H1 (cell line): ENCODE results near the gene PASK. TPM values are rescaled to one million over a fixed set of nuclear protein-coding genes. Genes with fewer than 3 reads are reported as not detected.

ENCODE experiments used
- CBX8 ChIP-seq: fragments of 300-800, 300-1000 bp; sonication (generic); IDR thresholded peaks from 2 replicates; pipeline ENCODE4 v1.7.1; 2016; ENCODE audit warnings: low read depth, low read length, borderline replicate concordance
- GTF2F1 ChIP-seq: IDR thresholded peaks from 2 replicates; pipeline ENCODE4 v1.6.1; 2012; ENCODE audit warnings: low read depth, low read length, improper control_type of control experiment, borderline replicate concordance
- HDAC6 ChIP-seq: IDR thresholded peaks from one replicate; pipeline ENCODE4 v1.7.1; 2012; ENCODE audit warnings: low read depth, mild to moderate bottlenecking, inconsistent platforms, low read length, moderate library complexity
- KDM5A ChIP-seq: fragments of 200-600 bp; IDR thresholded peaks from 2 replicates; pipeline ENCODE4 v1.7.1; 2012; ENCODE audit warnings: mild to moderate bottlenecking, low read length, inconsistent platforms, mixed read lengths
- TAF7 ChIP-seq: optimal IDR thresholded peaks from 2 replicates; pipeline ENCODE3; 2011; ENCODE audit warnings: low read depth, mild to moderate bottlenecking, inconsistent platforms, low read length, moderate library complexity, borderline replicate concordance
- TEAD4 ChIP-seq: IDR thresholded peaks from 2 replicates; pipeline ENCODE4 v1.6.1; 2012; ENCODE audit warnings: low read depth, low read length, inconsistent platforms, mixed read lengths
- polyA plus RNA-seq, 7 experiments: library from polyadenylated mRNA; depleted of rRNA in 3 of 7; stranded (reverse) in 5 of 7; unstranded in 2 of 7; fragments of >200 nt in 5 of 7; fragments of 200-250 nt in 2 of 7; gene quantifications; 1 replicate in 5 of 7; 2 replicates in 1 of 7; 4 replicates in 1 of 7; pipeline versions ENCODE4 v1.2.1 to v1.2.3, GENCODE V29; 2011 to 2013; ENCODE audit warnings: missing spikeins in 2 of 7, mixed read lengths in 2 of 7
- total RNA-seq: library from RNA; stranded (reverse); fragmentation: NEBNext Ultra II Directional; extraction: Animal tissue kit (Norgen Biotek cat#: 25700); gene quantifications from 2 replicates; pipeline ENCODE4 v1.2.1, GENCODE V29; 2021
- TF ChIP-seq, protein P1 (sequence below): fragments of 300-600 bp; sonication (generic); IDR thresholded peaks from 2 replicates; pipeline ENCODE4 v1.7.1; 2012; ENCODE audit warnings: low read length, moderate library complexity, mild to moderate bottlenecking, inconsistent platforms; ENCODE audit not compliant: insufficient replicate concordance
- TF ChIP-seq, protein P2 (sequence below): IDR thresholded peaks from 2 replicates; pipeline ENCODE4 v1.6.1; 2011; ENCODE audit warnings: low read length, improper control_type of control experiment
- TF ChIP-seq, protein P3 (sequence below): IDR thresholded peaks from 2 replicates; pipeline ENCODE4 v1.6.1; 2012; ENCODE audit warnings: low read length, inconsistent platforms

PASK gene
- total and polyA plus RNA-seq, 2 of the 8 experiments (the other 6 are each of a cell fraction or from before 2014, with no cell fraction given), result 20.5 to 66.1 TPM

DNA sequence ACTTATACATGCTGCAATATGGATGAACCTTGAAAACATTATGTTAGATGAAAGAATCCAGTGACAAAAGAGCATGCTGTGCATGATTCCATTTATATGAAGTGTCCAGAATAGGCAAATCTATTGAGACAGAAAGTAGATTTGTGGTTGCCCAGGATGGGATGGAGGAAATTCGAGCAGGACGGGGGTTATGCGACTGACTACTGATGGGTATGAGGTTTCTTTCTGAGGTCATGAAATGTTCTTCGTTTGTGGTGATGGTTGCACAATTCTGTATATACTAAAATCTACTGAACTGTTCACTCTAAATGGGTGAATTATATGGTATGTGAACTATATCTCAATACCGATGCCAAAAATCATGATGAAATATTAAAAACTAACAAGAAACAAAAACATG lies 28.3 kb downstream of the PASK start (continued):
- TF ChIP-seq, protein P1, sequence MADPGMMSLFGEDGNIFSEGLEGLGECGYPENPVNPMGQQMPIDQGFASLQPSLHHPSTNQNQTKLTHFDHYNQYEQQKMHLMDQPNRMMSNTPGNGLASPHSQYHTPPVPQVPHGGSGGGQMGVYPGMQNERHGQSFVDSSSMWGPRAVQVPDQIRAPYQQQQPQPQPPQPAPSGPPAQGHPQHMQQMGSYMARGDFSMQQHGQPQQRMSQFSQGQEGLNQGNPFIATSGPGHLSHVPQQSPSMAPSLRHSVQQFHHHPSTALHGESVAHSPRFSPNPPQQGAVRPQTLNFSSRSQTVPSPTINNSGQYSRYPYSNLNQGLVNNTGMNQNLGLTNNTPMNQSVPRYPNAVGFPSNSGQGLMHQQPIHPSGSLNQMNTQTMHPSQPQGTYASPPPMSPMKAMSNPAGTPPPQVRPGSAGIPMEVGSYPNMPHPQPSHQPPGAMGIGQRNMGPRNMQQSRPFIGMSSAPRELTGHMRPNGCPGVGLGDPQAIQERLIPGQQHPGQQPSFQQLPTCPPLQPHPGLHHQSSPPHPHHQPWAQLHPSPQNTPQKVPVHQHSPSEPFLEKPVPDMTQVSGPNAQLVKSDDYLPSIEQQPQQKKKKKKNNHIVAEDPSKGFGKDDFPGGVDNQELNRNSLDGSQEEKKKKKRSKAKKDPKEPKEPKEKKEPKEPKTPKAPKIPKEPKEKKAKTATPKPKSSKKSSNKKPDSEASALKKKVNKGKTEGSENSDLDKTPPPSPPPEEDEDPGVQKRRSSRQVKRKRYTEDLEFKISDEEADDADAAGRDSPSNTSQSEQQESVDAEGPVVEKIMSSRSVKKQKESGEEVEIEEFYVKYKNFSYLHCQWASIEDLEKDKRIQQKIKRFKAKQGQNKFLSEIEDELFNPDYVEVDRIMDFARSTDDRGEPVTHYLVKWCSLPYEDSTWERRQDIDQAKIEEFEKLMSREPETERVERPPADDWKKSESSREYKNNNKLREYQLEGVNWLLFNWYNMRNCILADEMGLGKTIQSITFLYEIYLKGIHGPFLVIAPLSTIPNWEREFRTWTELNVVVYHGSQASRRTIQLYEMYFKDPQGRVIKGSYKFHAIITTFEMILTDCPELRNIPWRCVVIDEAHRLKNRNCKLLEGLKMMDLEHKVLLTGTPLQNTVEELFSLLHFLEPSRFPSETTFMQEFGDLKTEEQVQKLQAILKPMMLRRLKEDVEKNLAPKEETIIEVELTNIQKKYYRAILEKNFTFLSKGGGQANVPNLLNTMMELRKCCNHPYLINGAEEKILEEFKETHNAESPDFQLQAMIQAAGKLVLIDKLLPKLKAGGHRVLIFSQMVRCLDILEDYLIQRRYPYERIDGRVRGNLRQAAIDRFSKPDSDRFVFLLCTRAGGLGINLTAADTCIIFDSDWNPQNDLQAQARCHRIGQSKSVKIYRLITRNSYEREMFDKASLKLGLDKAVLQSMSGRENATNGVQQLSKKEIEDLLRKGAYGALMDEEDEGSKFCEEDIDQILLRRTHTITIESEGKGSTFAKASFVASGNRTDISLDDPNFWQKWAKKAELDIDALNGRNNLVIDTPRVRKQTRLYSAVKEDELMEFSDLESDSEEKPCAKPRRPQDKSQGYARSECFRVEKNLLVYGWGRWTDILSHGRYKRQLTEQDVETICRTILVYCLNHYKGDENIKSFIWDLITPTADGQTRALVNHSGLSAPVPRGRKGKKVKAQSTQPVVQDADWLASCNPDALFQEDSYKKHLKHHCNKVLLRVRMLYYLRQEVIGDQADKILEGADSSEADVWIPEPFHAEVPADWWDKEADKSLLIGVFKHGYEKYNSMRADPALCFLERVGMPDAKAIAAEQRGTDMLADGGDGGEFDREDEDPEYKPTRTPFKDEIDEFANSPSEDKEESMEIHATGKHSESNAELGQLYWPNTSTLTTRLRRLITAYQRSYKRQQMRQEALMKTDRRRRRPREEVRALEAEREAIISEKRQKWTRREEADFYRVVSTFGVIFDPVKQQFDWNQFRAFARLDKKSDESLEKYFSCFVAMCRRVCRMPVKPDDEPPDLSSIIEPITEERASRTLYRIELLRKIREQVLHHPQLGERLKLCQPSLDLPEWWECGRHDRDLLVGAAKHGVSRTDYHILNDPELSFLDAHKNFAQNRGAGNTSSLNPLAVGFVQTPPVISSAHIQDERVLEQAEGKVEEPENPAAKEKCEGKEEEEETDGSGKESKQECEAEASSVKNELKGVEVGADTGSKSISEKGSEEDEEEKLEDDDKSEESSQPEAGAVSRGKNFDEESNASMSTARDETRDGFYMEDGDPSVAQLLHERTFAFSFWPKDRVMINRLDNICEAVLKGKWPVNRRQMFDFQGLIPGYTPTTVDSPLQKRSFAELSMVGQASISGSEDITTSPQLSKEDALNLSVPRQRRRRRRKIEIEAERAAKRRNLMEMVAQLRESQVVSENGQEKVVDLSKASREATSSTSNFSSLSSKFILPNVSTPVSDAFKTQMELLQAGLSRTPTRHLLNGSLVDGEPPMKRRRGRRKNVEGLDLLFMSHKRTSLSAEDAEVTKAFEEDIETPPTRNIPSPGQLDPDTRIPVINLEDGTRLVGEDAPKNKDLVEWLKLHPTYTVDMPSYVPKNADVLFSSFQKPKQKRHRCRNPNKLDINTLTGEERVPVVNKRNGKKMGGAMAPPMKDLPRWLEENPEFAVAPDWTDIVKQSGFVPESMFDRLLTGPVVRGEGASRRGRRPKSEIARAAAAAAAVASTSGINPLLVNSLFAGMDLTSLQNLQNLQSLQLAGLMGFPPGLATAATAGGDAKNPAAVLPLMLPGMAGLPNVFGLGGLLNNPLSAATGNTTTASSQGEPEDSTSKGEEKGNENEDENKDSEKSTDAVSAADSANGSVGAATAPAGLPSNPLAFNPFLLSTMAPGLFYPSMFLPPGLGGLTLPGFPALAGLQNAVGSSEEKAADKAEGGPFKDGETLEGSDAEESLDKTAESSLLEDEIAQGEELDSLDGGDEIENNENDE, result no peak
- TF ChIP-seq, protein P2, sequence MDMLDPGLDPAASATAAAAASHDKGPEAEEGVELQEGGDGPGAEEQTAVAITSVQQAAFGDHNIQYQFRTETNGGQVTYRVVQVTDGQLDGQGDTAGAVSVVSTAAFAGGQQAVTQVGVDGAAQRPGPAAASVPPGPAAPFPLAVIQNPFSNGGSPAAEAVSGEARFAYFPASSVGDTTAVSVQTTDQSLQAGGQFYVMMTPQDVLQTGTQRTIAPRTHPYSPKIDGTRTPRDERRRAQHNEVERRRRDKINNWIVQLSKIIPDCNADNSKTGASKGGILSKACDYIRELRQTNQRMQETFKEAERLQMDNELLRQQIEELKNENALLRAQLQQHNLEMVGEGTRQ, result no peak
- TF ChIP-seq TAF7, result no peak
- no peak for TF ChIP-seq HDAC6
- no peak for TF ChIP-seq TEAD4
- TF ChIP-seq, protein P3, sequence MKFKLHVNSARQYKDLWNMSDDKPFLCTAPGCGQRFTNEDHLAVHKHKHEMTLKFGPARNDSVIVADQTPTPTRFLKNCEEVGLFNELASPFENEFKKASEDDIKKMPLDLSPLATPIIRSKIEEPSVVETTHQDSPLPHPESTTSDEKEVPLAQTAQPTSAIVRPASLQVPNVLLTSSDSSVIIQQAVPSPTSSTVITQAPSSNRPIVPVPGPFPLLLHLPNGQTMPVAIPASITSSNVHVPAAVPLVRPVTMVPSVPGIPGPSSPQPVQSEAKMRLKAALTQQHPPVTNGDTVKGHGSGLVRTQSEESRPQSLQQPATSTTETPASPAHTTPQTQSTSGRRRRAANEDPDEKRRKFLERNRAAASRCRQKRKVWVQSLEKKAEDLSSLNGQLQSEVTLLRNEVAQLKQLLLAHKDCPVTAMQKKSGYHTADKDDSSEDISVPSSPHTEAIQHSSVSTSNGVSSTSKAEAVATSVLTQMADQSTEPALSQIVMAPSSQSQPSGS, result no peak
- TF ChIP-seq GTF2F1, result no peak
- TF ChIP-seq CBX8, result no peak
- TF ChIP-seq KDM5A, result no peak
